ENCODE results near the gene SURF1.

Gene SURF1

DNA sequence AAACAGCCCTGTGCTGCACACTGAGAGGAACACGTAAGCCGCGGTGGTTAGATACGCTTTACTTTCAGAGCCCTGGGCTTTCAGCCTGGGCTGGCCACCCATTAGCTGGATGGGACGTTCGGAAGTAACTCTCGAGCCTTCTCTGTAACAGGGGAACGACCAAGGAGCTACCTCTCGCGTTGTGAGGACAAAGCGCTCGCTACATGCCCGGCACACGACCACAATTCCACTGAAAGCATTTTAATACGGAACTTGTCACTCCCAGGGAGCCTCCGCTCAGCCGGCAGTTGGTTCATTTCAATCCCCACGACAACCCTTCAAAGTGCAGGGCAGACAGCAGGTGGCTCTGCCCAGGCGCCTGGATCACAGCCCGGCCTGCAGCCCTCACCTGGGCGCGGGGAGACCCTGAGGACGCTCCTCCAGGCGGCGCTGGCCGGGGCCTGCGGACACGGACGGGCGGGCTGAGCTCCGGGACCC lies 368 bp downstream of the SURF1 start:
- Mint-ChIP-seq H3K9me3 (no peaks in the 10 kb centered on the region), H3K4me3 (peak overlapping the region; percentile 91), H3K36me3 (ENCODE audit: low read depth) (peaks cover 28% of the 10 kb centered on the region), H3K27me3 (ENCODE audit: low read depth, poor library complexity) (no peaks in the 10 kb centered on the region), H3K4me1 (peaks cover 21% of the 10 kb centered on the region), H3K27ac (no peak overlapping the region)
- TF ChIP-seq, protein P1, sequence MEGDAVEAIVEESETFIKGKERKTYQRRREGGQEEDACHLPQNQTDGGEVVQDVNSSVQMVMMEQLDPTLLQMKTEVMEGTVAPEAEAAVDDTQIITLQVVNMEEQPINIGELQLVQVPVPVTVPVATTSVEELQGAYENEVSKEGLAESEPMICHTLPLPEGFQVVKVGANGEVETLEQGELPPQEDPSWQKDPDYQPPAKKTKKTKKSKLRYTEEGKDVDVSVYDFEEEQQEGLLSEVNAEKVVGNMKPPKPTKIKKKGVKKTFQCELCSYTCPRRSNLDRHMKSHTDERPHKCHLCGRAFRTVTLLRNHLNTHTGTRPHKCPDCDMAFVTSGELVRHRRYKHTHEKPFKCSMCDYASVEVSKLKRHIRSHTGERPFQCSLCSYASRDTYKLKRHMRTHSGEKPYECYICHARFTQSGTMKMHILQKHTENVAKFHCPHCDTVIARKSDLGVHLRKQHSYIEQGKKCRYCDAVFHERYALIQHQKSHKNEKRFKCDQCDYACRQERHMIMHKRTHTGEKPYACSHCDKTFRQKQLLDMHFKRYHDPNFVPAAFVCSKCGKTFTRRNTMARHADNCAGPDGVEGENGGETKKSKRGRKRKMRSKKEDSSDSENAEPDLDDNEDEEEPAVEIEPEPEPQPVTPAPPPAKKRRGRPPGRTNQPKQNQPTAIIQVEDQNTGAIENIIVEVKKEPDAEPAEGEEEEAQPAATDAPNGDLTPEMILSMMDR (IDR thresholded peaks at IDR 0.05): no peak
- DNase-seq: no peak

GRCh38 chr9:133354766-133355165 lies 1.5 kb downstream of the SURF1 start:
- TF ChIP-seq, protein P1 (IDR thresholded peaks at IDR 0.05): no peak
- Mint-ChIP-seq H3K4me3 (peak overlapping the region; percentile 91), H3K27me3 (ENCODE audit: low read depth, poor library complexity) (no peaks in the 10 kb centered on the region), H3K27ac (no peak overlapping the region), H3K4me1 (peaks cover 30% of the 10 kb centered on the region), H3K9me3 (no peaks in the 10 kb centered on the region), H3K36me3 (ENCODE audit: low read depth) (peaks cover 34% of the 10 kb centered on the region)
- no peak for DNase-seq

DNA sequence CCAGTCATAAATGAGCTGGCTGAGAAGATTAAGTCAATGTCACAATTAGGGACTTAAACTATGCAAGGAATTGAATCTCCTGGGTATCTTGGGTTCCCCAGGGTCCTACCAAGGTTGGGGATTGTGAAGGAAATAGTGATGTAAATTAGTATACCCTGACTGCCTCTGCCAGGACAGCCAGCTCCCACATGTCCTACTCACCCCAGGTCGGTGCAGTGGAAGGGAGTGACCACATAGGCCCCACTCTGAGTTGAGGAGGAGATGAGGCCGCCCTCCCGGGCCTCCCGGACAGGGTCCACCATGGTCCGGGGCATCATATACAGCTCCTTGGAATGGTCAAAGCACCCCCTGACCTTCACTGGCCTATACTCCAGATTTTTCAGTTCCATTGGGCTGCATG lies 2.7 kb downstream of the SURF1 start:
- H3K36me3 Mint-ChIP-seq (ENCODE audit: low read depth): peaks cover 46% of the 10 kb centered on the region
- H3K9me3 Mint-ChIP-seq: no peaks in the 10 kb centered on the region
- no peaks in the 10 kb centered on the region for H3K27me3 Mint-ChIP-seq (ENCODE audit: low read depth, poor library complexity)
- no peak for DNase-seq
- TF ChIP-seq, protein P1 (IDR thresholded peaks at IDR 0.05): no peak
- H3K27ac Mint-ChIP-seq: peak overlapping the region; percentile 97
- H3K4me1 Mint-ChIP-seq: peaks cover 38% of the 10 kb centered on the region
- no peak overlapping the region for H3K4me3 Mint-ChIP-seq

DNA sequence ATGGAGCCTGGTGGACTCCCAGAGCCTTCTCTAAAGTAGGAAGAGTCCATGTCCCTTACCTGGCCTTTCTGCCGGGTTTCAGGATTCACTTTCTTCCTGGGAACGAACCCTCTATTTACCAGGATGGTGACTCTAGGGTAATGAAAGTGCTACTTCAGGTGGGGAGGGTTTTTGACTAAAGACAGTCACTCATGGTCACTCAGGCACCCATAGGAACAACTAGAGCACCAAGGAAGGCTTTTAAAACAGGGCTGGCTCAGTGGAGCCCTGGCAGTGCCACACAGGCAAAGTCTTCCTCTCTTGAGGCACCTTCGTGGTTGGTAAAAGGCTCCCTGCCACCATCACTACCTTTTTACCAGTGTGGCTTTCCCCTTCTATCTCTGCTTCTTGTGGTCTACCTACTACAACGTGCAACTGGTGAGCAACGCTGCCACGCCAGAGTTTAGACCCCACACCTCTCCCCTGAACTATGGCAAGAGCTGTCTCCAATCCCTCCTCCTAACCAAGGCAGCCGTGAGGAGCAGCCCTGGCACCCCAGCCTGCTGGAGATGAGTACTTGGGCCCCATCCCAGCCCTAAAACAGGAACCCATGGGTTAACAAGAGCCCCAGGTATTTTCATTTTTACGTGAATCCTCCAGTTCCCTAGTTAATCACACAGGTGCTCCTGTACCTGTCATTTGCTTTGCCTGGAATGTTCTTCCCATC lies 3.5 kb downstream of the SURF1 start:
- no peaks in the 10 kb centered on the region for H3K9me3 Mint-ChIP-seq
- H3K4me1 Mint-ChIP-seq: peaks cover 32% of the 10 kb centered on the region
- TF ChIP-seq, protein P1 (IDR thresholded peaks at IDR 0.05): no peak
- H3K4me3 Mint-ChIP-seq: no peak overlapping the region
- H3K27me3 Mint-ChIP-seq (ENCODE audit: low read depth, poor library complexity): no peaks in the 10 kb centered on the region
- no peak for DNase-seq
- H3K27ac Mint-ChIP-seq: peak overlapping the region; percentile 97
- H3K36me3 Mint-ChIP-seq (ENCODE audit: low read depth): peaks cover 50% of the 10 kb centered on the region

- peak; percentile 52 for DNase-seq
- TF ChIP-seq, protein P1 (IDR thresholded peaks at IDR 0.05): peak; percentile 44
- H3K27me3 Mint-ChIP-seq (ENCODE audit: low read depth, poor library complexity): no peaks in the 10 kb centered on the region
- H3K36me3 Mint-ChIP-seq (ENCODE audit: low read depth): peaks cover 50% of the 10 kb centered on the region
- no peak overlapping the region for H3K4me3 Mint-ChIP-seq
- H3K9me3 Mint-ChIP-seq: no peaks in the 10 kb centered on the region
- H3K4me1 Mint-ChIP-seq: peaks cover 27% of the 10 kb centered on the region
- H3K27ac Mint-ChIP-seq: peak overlapping the region; percentile 87
Observed at GRCh38 chr9:133351908-133352634, 4.2 kb downstream of the SURF1 start.

Measured in nephron progenitor cell (in vitro differentiated cells).